Measurements from ENCODE around the gene LCN15.

The LCN15 gene

DNA sequence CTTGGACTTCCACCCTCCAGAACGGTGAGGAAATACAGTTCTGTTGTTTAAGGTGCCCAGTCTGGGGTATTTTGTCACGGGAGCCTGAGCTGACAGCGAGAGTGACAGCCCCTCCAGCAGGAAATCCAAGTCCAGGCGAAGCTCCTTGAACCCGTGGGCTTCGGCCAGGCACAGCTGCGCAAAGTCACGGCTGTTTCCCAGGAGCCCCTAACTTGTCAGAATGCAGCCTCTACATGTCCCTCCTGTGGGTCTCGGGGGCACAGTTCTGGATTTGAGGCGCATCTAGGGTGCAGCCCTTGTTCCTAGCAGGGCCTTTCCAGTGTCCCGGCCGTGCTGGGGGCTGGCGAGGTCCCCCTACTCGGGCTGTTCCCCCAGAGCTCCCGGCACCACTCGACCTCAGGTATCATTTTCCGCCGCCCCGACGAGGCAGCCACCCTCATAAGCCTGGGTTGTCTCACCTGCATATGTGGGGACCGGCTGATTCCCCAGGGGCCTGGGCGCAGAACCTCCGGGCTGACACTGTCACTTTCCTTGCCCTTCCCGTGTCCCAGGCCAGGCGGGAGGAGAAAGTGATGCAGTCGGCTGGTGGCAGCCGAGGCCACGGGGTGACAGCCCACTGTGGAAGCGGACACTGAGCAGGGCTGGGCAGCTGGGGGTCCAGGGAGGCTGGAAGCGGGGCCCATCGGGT, 10.8 kb downstream of the LCN15 start:
- Histone ChIP-seq H3K4me1 (ENCODE audit: control insufficient read depth, insufficient read depth, low read length) (no peaks in the 10 kb centered on the region), H3K9ac (ENCODE audit: low read depth, low read length) (no peak overlapping the region), H3K27ac (ENCODE audit: low read depth, low read length) (no peak overlapping the region)

DNA sequence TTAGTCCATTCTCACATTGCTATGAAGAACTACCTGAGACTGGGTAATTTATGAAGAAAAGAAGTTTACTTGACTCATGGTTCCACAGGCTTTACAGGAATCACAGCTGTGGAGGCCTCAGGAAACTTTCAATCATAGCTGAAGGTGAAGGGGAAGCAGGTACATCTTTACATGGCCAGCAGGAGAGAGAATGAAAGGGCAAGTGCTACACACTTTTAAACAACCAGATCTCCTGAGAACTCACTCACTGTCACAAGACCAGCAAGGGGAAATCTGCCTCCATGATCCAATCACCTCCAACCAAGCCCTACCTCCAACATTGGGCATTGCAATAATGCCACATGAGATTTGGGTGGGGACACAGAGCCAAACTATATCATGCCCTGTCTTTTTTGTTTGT, 12.5 kb downstream of the LCN15 start:
- H3K27me3 ChIP-seq (ENCODE audit: control insufficient read depth, insufficient read depth, low read length) = no peaks in the 10 kb centered on the region
- no peak overlapping the region for H3K27ac ChIP-seq (ENCODE audit: low read depth, low read length)

More for the DNA sequence above, 10.8 kb downstream of the LCN15 start:
- no peaks in the 10 kb centered on the region; the same call in 1 of the 2 replicates for H3K9me3 ChIP-seq (ENCODE audit: control insufficient read depth, insufficient read depth, low read length)
- no peaks in the 10 kb centered on the region for H3K36me3 ChIP-seq (ENCODE audit: control insufficient read depth, insufficient read depth, low read length)
- H3K27me3 ChIP-seq (ENCODE audit: control insufficient read depth, insufficient read depth, low read length) = no peaks in the 10 kb centered on the region
- H3K4me3 ChIP-seq (ENCODE audit: low read depth, low read length) = no peak overlapping the region

DNA sequence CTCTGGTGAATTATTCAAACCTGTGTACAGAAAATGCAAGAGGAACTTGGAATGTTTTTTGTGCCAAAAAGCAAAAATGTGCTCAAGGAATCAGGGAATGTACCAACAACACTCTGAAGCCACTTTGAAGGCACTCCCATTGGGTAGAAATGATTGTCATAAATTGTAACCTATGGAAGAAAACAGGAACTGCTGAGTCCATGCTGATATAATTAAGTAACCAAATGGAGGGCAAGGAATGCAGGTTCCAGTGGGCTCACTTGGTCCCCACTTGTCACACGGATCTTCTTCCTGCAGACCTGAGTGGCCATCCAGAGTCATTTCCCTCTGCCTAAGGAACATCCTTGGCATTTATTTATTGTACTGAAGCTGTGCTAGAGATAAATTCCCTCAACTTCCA, 13.1 kb downstream of the LCN15 start:
- Histone ChIP-seq H3K27ac (ENCODE audit: low read depth, low read length) (no peak overlapping the region), H3K9ac (ENCODE audit: low read depth, low read length) (no peak overlapping the region), H3K4me3 (ENCODE audit: low read depth, low read length) (no peak overlapping the region), H3K36me3 (ENCODE audit: control insufficient read depth, insufficient read depth, low read length) (no peaks in the 10 kb centered on the region), H3K4me1 (ENCODE audit: control insufficient read depth, insufficient read depth, low read length) (no peaks in the 10 kb centered on the region), H3K9me3 (ENCODE audit: control insufficient read depth, insufficient read depth, low read length) (no peaks in the 10 kb centered on the region; the same call in 1 of the 2 replicates), H3K27me3 (ENCODE audit: control insufficient read depth, insufficient read depth, low read length) (no peaks in the 10 kb centered on the region)

More for the DNA sequence above, 12.5 kb downstream of the LCN15 start:
- Histone ChIP-seq H3K36me3 (ENCODE audit: control insufficient read depth, insufficient read depth, low read length) (no peaks in the 10 kb centered on the region), H3K4me3 (ENCODE audit: low read depth, low read length) (no peak overlapping the region), H3K4me1 (ENCODE audit: control insufficient read depth, insufficient read depth, low read length) (no peaks in the 10 kb centered on the region), H3K9ac (ENCODE audit: low read depth, low read length) (no peak overlapping the region), H3K9me3 (ENCODE audit: control insufficient read depth, insufficient read depth, low read length) (no peaks in the 10 kb centered on the region; the same call in 1 of the 2 replicates)

DNA sequence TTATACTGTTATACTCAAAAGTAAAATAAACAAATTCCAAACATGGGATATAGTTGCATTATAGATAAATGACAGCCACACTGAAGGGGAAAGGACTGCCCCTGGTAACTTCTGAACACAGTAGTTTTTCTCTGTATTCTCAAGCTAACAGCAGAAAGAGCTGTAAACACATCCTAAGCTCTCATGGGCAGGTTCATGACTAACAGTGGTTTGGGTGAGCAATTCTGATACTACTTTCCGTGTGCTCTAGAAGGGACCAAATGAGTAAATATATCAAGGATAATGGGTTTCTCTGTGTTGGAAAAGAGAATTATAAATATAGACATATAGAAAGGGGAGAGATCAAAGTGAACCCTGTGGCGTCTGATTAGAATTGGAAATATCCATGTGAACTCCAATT, 13.8 kb downstream of the LCN15 start:
- H3K9me3 ChIP-seq (ENCODE audit: control insufficient read depth, insufficient read depth, low read length) = no peaks in the 10 kb centered on the region; the same call in 1 of the 2 replicates
- no peaks in the 10 kb centered on the region for H3K4me1 ChIP-seq (ENCODE audit: control insufficient read depth, insufficient read depth, low read length)
- no peak overlapping the region for H3K4me3 ChIP-seq (ENCODE audit: low read depth, low read length)
- no peaks in the 10 kb centered on the region for H3K27me3 ChIP-seq (ENCODE audit: control insufficient read depth, insufficient read depth, low read length)
- no peaks in the 10 kb centered on the region for H3K36me3 ChIP-seq (ENCODE audit: control insufficient read depth, insufficient read depth, low read length)
- no peak overlapping the region for H3K27ac ChIP-seq (ENCODE audit: low read depth, low read length)
- no peak overlapping the region for H3K9ac ChIP-seq (ENCODE audit: low read depth, low read length)

DNA sequence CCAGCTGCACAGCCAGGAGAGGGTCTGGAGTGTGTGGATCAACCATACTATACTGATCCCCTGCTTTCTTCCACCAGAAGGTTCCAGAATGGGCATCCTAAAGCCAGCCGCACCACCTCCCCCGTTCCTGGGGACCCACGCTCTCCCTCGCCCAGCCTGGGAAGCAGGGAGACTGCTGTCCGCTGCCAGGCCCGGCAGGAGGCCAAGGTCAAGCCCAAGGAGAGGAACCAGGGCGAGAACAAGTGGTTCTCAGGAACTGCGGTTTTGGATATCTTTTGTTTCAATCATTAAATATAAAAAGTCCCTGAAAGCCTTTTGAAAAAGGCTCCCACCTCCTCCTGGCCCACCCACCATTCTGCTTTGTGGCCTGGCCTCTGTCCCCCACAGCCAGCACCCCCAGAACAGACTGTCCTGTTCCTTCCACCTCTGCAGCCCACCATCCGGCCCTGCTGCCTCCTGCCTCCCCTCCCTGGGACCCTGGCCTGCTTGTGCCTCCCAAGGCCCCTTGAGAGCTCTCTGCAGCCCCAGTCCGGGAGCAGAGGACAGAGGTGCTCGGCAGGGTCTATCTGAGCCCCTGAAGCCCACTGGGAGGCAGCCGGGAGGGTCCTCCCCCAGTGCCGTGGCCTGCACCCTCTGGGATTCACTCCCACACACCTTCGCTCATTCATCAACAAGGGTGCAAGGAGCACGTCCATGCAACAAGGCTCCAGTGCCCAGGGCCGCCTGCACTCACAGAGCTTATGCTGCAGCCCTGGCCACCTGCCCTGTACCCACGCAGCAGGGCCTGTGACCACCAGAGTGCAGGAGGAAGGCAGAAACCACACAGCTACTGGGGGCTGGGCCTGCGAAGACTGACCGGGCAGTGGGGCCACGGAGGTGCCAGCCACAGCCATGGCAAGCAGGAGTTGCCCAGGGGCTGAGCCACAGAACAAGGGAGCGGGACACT, 15.4 kb downstream of the LCN15 start:
- Histone ChIP-seq H3K27me3 (ENCODE audit: control insufficient read depth, insufficient read depth, low read length) (no peaks in the 10 kb centered on the region), H3K4me1 (ENCODE audit: control insufficient read depth, insufficient read depth, low read length) (no peaks in the 10 kb centered on the region), H3K9me3 (ENCODE audit: control insufficient read depth, insufficient read depth, low read length) (no peaks in the 10 kb centered on the region; the same call in 1 of the 2 replicates), H3K4me3 (ENCODE audit: low read depth, low read length) (no peak overlapping the region), H3K36me3 (ENCODE audit: control insufficient read depth, insufficient read depth, low read length) (no peaks in the 10 kb centered on the region), H3K27ac (ENCODE audit: low read depth, low read length) (no peak overlapping the region), H3K9ac (ENCODE audit: low read depth, low read length) (no peak overlapping the region)

DNA sequence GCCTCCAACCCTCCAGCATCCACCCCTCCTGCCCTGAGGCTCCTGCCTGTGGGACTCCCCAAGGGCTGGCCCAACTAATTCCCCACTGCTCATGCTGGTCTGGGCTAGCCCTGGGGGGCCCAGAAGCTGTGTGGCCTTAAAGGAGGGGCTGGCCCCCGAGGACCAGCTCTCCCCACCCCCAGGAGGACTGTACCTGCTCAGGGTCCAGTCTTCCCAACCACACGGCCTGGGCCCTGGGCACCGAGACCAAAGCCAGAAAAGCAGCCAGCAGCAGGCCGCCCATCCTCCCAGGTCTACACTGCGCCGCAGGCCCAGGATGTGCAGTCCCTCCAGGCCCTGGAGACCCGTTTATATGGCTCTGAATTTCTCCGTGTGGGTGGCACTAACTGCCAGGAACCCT, 16.1 kb downstream of the LCN15 start, which contains the start of gene LCN6:
Gene LCN6 (minus strand): TSS at position 325 of the 400 bp plus-strand sequence. CDS start 42 bp downstream, at position 283.
- Histone ChIP-seq H3K27ac (ENCODE audit: low read depth, low read length) (no peak within 1 kb of the TSS), H3K4me1 (ENCODE audit: control insufficient read depth, insufficient read depth, low read length) (no peaks in the 10 kb centered on the region)

DNA sequence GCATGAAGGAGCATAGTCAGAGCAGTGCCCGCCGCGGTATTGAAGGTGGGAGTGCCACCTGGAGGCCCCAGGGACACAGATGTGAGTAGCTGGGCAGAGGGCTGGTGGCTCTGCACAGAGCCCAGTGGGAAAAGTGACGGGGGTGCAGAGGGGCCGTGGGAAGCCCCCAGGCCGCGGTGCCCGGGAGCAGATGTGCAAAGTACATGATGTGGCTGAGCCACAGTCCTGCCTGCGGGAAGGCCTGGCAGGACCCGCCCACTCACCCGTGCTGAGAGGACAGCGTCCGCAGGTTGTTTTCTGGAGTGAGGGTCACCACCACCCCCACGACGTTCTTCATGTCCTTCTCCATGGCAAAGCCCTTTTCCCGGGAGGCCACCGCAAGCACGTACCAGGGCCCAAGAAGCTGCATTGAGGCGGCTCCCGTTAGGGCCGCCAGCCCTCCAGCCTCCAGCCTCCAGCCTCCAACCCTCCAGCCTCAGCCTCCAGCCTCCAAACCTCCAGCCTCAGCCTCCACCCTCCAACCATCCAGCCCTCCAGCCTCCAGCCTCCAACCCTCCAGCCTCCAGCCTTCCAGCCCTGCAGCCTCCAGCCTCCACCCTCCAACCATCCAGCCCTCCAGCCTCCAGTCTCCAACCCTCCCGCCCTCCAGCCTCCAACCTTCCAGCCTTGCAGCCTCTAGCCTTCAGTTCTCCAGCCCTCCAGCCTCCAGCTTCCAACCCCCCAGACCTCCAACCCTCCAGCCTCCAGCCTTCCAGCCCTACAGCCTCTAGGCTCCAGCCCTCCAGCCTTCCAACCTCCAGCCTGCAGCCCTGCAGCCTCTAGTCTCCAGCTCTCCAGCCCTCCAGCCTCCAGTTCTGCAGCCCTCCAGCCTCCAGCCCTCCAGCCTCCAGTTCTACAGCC, 16.9 kb downstream of the LCN15 start:
- H3K36me3 ChIP-seq (ENCODE audit: control insufficient read depth, insufficient read depth, low read length) = no peaks in the 10 kb centered on the region
- H3K4me3 ChIP-seq (ENCODE audit: low read depth, low read length) = no peak overlapping the region
- H3K27ac ChIP-seq (ENCODE audit: low read depth, low read length) = no peak overlapping the region
- H3K9ac ChIP-seq (ENCODE audit: low read depth, low read length) = no peak overlapping the region
- no peaks in the 10 kb centered on the region for H3K27me3 ChIP-seq (ENCODE audit: control insufficient read depth, insufficient read depth, low read length)
- H3K9me3 ChIP-seq (ENCODE audit: control insufficient read depth, insufficient read depth, low read length) = no peaks in the 10 kb centered on the region; the same call in 1 of the 2 replicates
- H3K4me1 ChIP-seq (ENCODE audit: control insufficient read depth, insufficient read depth, low read length) = no peaks in the 10 kb centered on the region

More for the DNA sequence above, 16.1 kb downstream of the LCN15 start, which contains the start of gene LCN6:
- Histone ChIP-seq H3K36me3 (ENCODE audit: control insufficient read depth, insufficient read depth, low read length) (no peaks in the 10 kb centered on the region), H3K9me3 (ENCODE audit: control insufficient read depth, insufficient read depth, low read length) (no peaks in the 10 kb centered on the region; the same call in 1 of the 2 replicates), H3K4me3 (ENCODE audit: low read depth, low read length) (no peak within 1 kb of the TSS), H3K9ac (ENCODE audit: low read depth, low read length) (no peak within 1 kb of the TSS), H3K27me3 (ENCODE audit: control insufficient read depth, insufficient read depth, low read length) (no peaks in the 10 kb centered on the region)

DNA sequence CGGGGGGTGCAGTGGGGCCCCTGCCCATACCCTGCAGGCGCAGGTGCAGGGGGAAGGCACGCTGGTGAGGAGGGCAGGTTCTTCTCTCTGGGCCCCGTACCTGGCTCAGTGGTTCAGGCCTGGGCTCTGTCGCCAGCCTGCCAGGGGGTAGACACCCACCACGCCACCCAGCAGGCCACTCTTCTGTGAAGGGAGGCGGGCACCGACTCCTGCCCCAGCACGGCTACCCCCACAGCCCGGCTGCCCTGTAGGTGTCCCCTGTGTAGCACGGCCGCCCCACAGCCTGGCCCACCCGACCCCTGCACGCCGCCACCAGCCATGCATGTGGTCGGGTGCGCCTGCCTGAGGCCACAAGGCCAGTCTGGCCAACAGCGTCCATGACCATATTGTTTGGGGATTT, 17.7 kb downstream of the LCN15 start:
- Histone ChIP-seq H3K27ac (ENCODE audit: low read depth, low read length) (no peak overlapping the region), H3K9ac (ENCODE audit: low read depth, low read length) (no peak overlapping the region), H3K9me3 (ENCODE audit: control insufficient read depth, insufficient read depth, low read length) (no peaks in the 10 kb centered on the region; the same call in 1 of the 2 replicates), H3K36me3 (ENCODE audit: control insufficient read depth, insufficient read depth, low read length) (no peaks in the 10 kb centered on the region), H3K4me1 (ENCODE audit: control insufficient read depth, insufficient read depth, low read length) (no peaks in the 10 kb centered on the region), H3K27me3 (ENCODE audit: control insufficient read depth, insufficient read depth, low read length) (no peaks in the 10 kb centered on the region), H3K4me3 (ENCODE audit: low read depth, low read length) (no peak overlapping the region)

DNA sequence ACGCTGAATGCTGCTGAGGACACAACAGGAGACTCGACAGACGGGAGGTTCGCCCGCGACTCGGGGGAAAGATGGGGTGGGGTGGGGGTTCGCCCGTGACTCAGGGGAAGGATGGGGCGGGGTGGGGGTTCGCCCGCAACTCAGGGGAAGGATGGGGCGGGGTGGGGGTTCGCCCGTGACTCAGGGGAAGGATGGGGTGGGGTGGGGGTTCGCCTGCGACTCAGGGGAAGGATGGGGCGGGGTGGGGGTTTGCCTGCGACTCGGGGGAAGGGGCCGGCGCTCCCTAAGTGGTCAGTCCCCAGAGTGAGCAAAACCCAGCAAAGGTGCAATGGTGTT, 18.2 kb downstream of the LCN15 start:
- H3K9me3 ChIP-seq (ENCODE audit: control insufficient read depth, insufficient read depth, low read length) = no peaks in the 10 kb centered on the region; the same call in 1 of the 2 replicates
- no peak overlapping the region for H3K4me3 ChIP-seq (ENCODE audit: low read depth, low read length)
- H3K36me3 ChIP-seq (ENCODE audit: control insufficient read depth, insufficient read depth, low read length) = no peaks in the 10 kb centered on the region
- no peak overlapping the region for H3K27ac ChIP-seq (ENCODE audit: low read depth, low read length)
- H3K9ac ChIP-seq (ENCODE audit: low read depth, low read length) = no peak overlapping the region
- H3K4me1 ChIP-seq (ENCODE audit: control insufficient read depth, insufficient read depth, low read length) = no peaks in the 10 kb centered on the region
- no peaks in the 10 kb centered on the region for H3K27me3 ChIP-seq (ENCODE audit: control insufficient read depth, insufficient read depth, low read length)

DNA sequence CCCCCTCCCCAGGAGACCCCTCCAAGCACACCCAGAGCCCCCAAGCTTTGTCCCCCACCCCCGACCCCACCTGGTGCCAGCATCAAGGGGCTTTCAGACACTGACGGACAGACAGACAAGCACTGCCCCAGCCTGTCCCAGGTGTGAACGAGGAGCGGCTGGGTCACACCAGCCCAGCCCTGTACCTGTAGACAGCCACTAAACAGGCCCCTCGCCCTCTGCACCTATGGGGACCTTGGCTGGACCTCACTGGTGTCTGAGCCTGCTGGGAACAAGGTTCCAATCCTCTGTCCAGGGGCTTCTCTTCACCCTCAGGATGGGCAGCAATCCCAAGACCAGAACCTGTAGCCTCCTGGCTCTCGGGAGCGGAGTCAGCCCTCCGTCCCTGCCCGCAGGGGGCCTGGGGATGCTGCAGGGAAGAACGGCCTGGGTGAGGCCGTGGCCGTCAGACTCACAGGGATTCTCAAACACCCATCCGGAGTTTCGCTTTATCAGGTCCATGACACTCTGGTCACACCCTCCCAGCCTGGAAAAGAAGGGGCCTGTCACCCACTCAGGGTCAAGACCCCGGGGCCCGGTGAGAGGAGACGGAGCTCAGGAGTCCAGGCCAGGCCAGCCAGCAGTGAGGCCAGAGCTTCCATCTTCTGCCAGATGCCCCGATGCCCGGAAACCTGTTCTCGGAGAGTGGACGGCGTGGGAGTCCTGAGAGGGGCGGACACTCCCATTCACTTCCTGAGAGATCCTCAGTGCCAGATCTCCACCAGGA, 18.7 kb downstream of the LCN15 start:
- no peak overlapping the region for H3K4me3 ChIP-seq (ENCODE audit: low read depth, low read length)

More for the DNA sequence above, 18.7 kb downstream of the LCN15 start:
- no peak overlapping the region for H3K9ac ChIP-seq (ENCODE audit: low read depth, low read length)
- no peaks in the 10 kb centered on the region for H3K4me1 ChIP-seq (ENCODE audit: control insufficient read depth, insufficient read depth, low read length)
- H3K9me3 ChIP-seq (ENCODE audit: control insufficient read depth, insufficient read depth, low read length) = no peaks in the 10 kb centered on the region
- no peak overlapping the region for H3K27ac ChIP-seq (ENCODE audit: low read depth, low read length)
- no peaks in the 10 kb centered on the region for H3K27me3 ChIP-seq (ENCODE audit: control insufficient read depth, insufficient read depth, low read length)
- H3K36me3 ChIP-seq (ENCODE audit: control insufficient read depth, insufficient read depth, low read length) = no peaks in the 10 kb centered on the region
